HepG2 (cell line): Measurements from ENCODE around the gene SPATA25. TPM values are rescaled to one million over a fixed set of nuclear protein-coding genes. Genes with fewer than 3 reads are reported as not detected.

Experiments used
- ATAC-seq: fragments of 200-7000 bp; cut with Tn5 transposase; 3 replicates; pipeline ENCODE4 v1.9.1; 2020; ENCODE audit warnings: mild to moderate bottlenecking, moderate library complexity
- BruUV-seq: library from RNA; stranded (reverse); fragments of 400-500 nt; replicated peaks from 2 replicates; lab custom pipeline; 2021; lab: Mats Ljungman, UMichigan
- CTCF ChIA-PET: fragments of 300-600 bp; formaldehyde crosslinking; extraction: SDS; loops from one replicate; lab custom pipeline; 2021; ENCODE audit warnings: low total read pairs, inconsistent platforms, low intra/inter-chr PET ratio; lab: Yijun Ruan, JAX
- POLR2A ChIA-PET: fragments of 350-600 bp; sonication (Branson Sonifier 250); formaldehyde crosslinking; loops from one replicate; lab custom pipeline; 2020; ENCODE audit warnings: antibody characterized with exemption, inconsistent platforms; lab: Yijun Ruan, JAX
- DNase-seq: peaks from one replicate; pipeline ENCODE4 v3.0.0-alpha.2; 2015; ENCODE audit warnings: low spot score
- FAIRE-seq: peaks from 3 replicates; lab custom pipeline; 2011; peaks lifted over from hg19 to GRCh38; lab: Jason Lieb, UNC
- H2AFZ ChIP-seq: one replicate; pipeline ENCODE4 v1.6.1; 2011; ENCODE audit warnings: low read length, inconsistent platforms
- H3K27ac ChIP-seq: fragments of 300-600 bp; 3 replicates; pipeline ENCODE4 v1.8.0; 2011; ENCODE audit warnings: mixed run types, mild to moderate bottlenecking, mixed read lengths, low read length, inconsistent platforms; ENCODE audit not compliant: insufficient read depth; ENCODE audit errors: extremely low read length
- H3K27me3 ChIP-seq, 2 experiments: fragments of 200-600 bp in 1 of 2; 2 replicates in 1 of 2; 3 replicates in 1 of 2; pipeline versions ENCODE4 v1.6.0 to v1.8.0; 2011; ENCODE audit warnings: low read length in 2 of 2, mild to moderate bottlenecking in 2 of 2, moderate library complexity in 2 of 2, inconsistent platforms in 1 of 2; ENCODE audit not compliant: insufficient read depth in 2 of 2, control insufficient read depth in 1 of 2
- H3K36me3 ChIP-seq, 2 experiments: fragments of 200-600 bp in 1 of 2; replicated peaks in 1 of 2; 2 replicates in 1 of 2; 3 replicates in 1 of 2; pipeline versions ENCODE4 v1.5.1 to v1.8.0; 2011; ENCODE audit warnings: low read length in 2 of 2, inconsistent platforms in 1 of 2; ENCODE audit not compliant: insufficient read depth in 2 of 2, control insufficient read depth in 1 of 2
- H3K4me1 ChIP-seq: 2 replicates; pipeline ENCODE4 v1.5.1; 2012; ENCODE audit warnings: low read length, inconsistent platforms; ENCODE audit not compliant: insufficient read depth
- H3K4me2 ChIP-seq: 2 replicates; pipeline ENCODE4 v1.6.0; 2011; ENCODE audit warnings: low read depth, low read length, inconsistent platforms
- H3K4me3 ChIP-seq, 3 experiments: fragments of 200-600 bp in 1 of 3; sonication (generic), shearing (Covaris generic) in 1 of 3; replicated peaks in 1 of 3; 2 replicates each; pipeline ENCODE4 v1.5.1; 2011 to 2016; ENCODE audit warnings: low read length in 3 of 3, inconsistent platforms in 2 of 3, low read depth in 2 of 3, mild to moderate bottlenecking in 2 of 3, control low read depth in 1 of 3, mixed read lengths in 1 of 3; ENCODE audit not compliant: insufficient read depth in 1 of 3
- H3K79me2 ChIP-seq: one replicate; pipeline ENCODE4 v1.6.1; 2011; ENCODE audit warnings: low read length, inconsistent platforms; ENCODE audit not compliant: insufficient read depth
- H3K9ac ChIP-seq: 2 replicates; pipeline ENCODE4 v1.6.0; 2011; ENCODE audit warnings: mild to moderate bottlenecking, low read depth, low read length, inconsistent platforms; ENCODE audit not compliant: insufficient read depth
- H3K9me3 ChIP-seq: 2 replicates; pipeline ENCODE4 v1.5.1; 2012; ENCODE audit warnings: mild to moderate bottlenecking, low read length
- H4K20me1 ChIP-seq: 2 replicates; pipeline ENCODE4 v1.6.0; 2011; ENCODE audit warnings: inconsistent platforms, mild to moderate bottlenecking, low read length, moderate library complexity; ENCODE audit not compliant: insufficient read depth
- ATF7 ChIP-seq, 2 experiments: fragments of 450-650 bp in 1 of 2; sonication (generic) in 1 of 2; formaldehyde crosslinking in 1 of 2; IDR thresholded peaks; 2 replicates each; pipeline versions ENCODE4 v1.4.0 to v1.6.1; 2016 to 2020; ENCODE audit warnings: antibody characterized with exemption in 1 of 2, mild to moderate bottlenecking in 1 of 2, missing genetic modification reagents in 1 of 2
- CEBPZ ChIP-seq: IDR thresholded peaks from 2 replicates; pipeline ENCODE4 v1.6.1; 2012; ENCODE audit warnings: low read length, improper control_type of control experiment
- FOXA1 ChIP-seq, 2 experiments: fragments of 450-650 bp in 1 of 2; sonication (generic) in 1 of 2; formaldehyde crosslinking in 1 of 2; IDR thresholded peaks; 2 replicates each; pipeline versions ENCODE4 v1.4.0 to v1.6.1; 2016 to 2020; ENCODE audit warnings: missing genetic modification reagents in 1 of 2
- MATR3 ChIP-seq: sonication (generic); formaldehyde crosslinking; IDR thresholded peaks from 2 replicates; pipeline ENCODE4 v1.4.0; 2020; ENCODE audit warnings: missing genetic modification reagents
- NFKBIZ ChIP-seq: IDR thresholded peaks from 2 replicates; pipeline ENCODE4 v1.6.1; 2018; ENCODE audit warnings: missing genetic modification reagents, missing compliant biosample characterization
- PAXIP1 ChIP-seq: sonication (generic); formaldehyde crosslinking; conservative IDR thresholded peaks from 2 replicates; pipeline ENCODE4 v1.4.0; 2020; ENCODE audit warnings: mild to moderate bottlenecking, missing genetic modification reagents, moderate library complexity
- PHF20 ChIP-seq: sonication (generic); formaldehyde crosslinking; IDR thresholded peaks from 2 replicates; pipeline ENCODE4 v1.5.0; 2020; ENCODE audit warnings: mild to moderate bottlenecking, missing genetic modification reagents
- RBAK ChIP-seq: sonication (generic); formaldehyde crosslinking; IDR thresholded peaks from 2 replicates; pipeline ENCODE4 v1.5.1; 2020; ENCODE audit warnings: mild to moderate bottlenecking, missing genetic modification reagents
- SATB2 ChIP-seq: sonication (generic); formaldehyde crosslinking; IDR thresholded peaks from 2 replicates; pipeline ENCODE4 v1.5.0; 2020; ENCODE audit warnings: missing genetic modification reagents
- ZEB1 ChIP-seq: IDR thresholded peaks from 2 replicates; pipeline ENCODE4 v1.6.1; 2012; ENCODE audit warnings: mild to moderate bottlenecking, low read depth, inconsistent platforms; ENCODE audit not compliant: insufficient replicate concordance
- ZNF235 ChIP-seq: sonication (generic); formaldehyde crosslinking; IDR thresholded peaks from 2 replicates; pipeline ENCODE4 v1.8.1; 2023; ENCODE audit warnings: mild to moderate bottlenecking, missing genetic modification reagents, borderline replicate concordance
- ZNF382 ChIP-seq: sonication (generic); formaldehyde crosslinking; IDR thresholded peaks from 2 replicates; pipeline ENCODE4 v1.5.0; 2020; ENCODE audit warnings: missing genetic modification reagents, mild to moderate bottlenecking, borderline replicate concordance
- ZNF724P ChIP-seq: sonication (generic); formaldehyde crosslinking; IDR thresholded peaks from 2 replicates; pipeline ENCODE4 v1.8.0; 2022; ENCODE audit warnings: missing genetic modification reagents, borderline replicate concordance
- WGBS: methylation state at CpG from one replicate; pipeline ENCODE4 v1.1.6; 2017; ENCODE audit warnings: low lambda C conversion rate; 5-methylcytosine and 5-hydroxymethylcytosine counted together
- in situ Hi-C: cut with HindIII; loops from 2 replicates; pipeline ENCODE4 v1.10.0; 2017; ENCODE audit warnings: low pct_unique_long_range_greater_than_20kb; ENCODE audit not compliant: extremely low pct_ligation_motif_present
- intact Hi-C: fragments of 100-400 bp; cut with micrococcal nuclease; formaldehyde crosslinking; loops from one replicate; pipeline ENCODE4 v1.10.0; 2022; ENCODE audit not compliant: unreplicated experiment
- polyA plus RNA-seq, 8 experiments: library from polyadenylated mRNA; depleted of rRNA in 3 of 8; stranded (reverse) in 7 of 8; unstranded in 1 of 8; fragments of >200 nt; fragmentation: Illumina TruSeq in 4 of 8; extraction: Trizol in 4 of 8; gene quantifications; 2 replicates each; pipeline versions ENCODE4 v1.2.1 to v1.2.3, GENCODE V29; 2011 to 2016; ENCODE audit warnings: low read depth in 4 of 8, missing spikeins in 1 of 8, mixed read lengths in 1 of 8; ENCODE audit not compliant: insufficient read depth in 1 of 8
- total RNA-seq, 5 experiments: library from RNA; depleted of rRNA; stranded (reverse); fragments of >200 nt; fragmentation: Illumina TruSeq; extraction: Trizol; gene quantifications; 2 replicates each; pipeline ENCODE4 v1.2.3, GENCODE V29; 2016; ENCODE audit warnings: low read depth in 1 of 5

Gene SPATA25
- total and polyA plus RNA-seq, 2 of the 13 experiments (the other 11 are each of a cell fraction or from before 2014, with no cell fraction given), result 4.8 to 7.6 TPM

GRCh38 chr20:45912344-45912682 is 24.9 kb upstream of the SPATA25 start (continued):
- TF ChIP-seq ZNF382 (CRISPR knock-in tag) (no peak), ZEB1 (no peak), PAXIP1 (CRISPR knock-in tag) (no peak), PHF20 (CRISPR knock-in tag) (no peak), SATB2 (CRISPR knock-in tag) (no peak), MATR3 (CRISPR knock-in tag) (no peak)
- TF ChIP-seq, all 625 proteins: peak for 12

- ChIA-PET CTCF (no interaction called here), POLR2A (interaction anchor here (0.7 to 8.8 kb wide), 7 partner anchors 8 to 48 kb away, joined by 3 to 164 read pairs (median 5); partner anchors contain the start of genes CTSA, NEURL2 and PCIF1)
- intact Hi-C loops (no loop called here), in situ Hi-C loops (no loop called here)
- H3K9ac ChIP-seq, result peak within 1 kb of the TSS; percentile 46
- BruUV-seq, result TSS peak; percentile 75
- FAIRE-seq (no peak), DNase-seq (no peak), ATAC-seq (peak; percentile 28)
- peaks cover 0 to 8% of the 10 kb centered on the region in 2 experiments; a peak in 3 of 5 replicates for H3K27me3 ChIP-seq
- H3K27ac ChIP-seq, result no peak within 1 kb of the TSS
- H3K4me1 ChIP-seq, result peaks cover 51% of the 10 kb centered on the region
- no peaks in the 10 kb centered on the region for H3K9me3 ChIP-seq
- H3K4me3 ChIP-seq, result peak within 1 kb of the TSS; percentile 29 to 66 (median 56)
- H3K79me2 ChIP-seq, result no peaks in the 10 kb centered on the region
- 47% methylated on average over 45 of the region's 58 CpGs for WGBS
- peak within 1 kb of the TSS; percentile 71 for H3K4me2 ChIP-seq
- no peaks in the 10 kb centered on the region for H4K20me1 ChIP-seq
- H2AFZ ChIP-seq, result no peak within 1 kb of the TSS
- no peaks in the 10 kb centered on the region for H3K36me3 ChIP-seq
- no peak for TF ChIP-seq ATF7 (IDR thresholded peaks at IDR 0.05)
- TF ChIP-seq ATF7 (CRISPR knock-in tag; IDR thresholded peaks at IDR 0.05), result no peak
- TF ChIP-seq ZNF724P (CRISPR knock-in tag), result no peak
- no peak for TF ChIP-seq FOXA1 (IDR thresholded peaks at IDR 0.05)
- TF ChIP-seq FOXA1 (CRISPR knock-in tag; IDR thresholded peaks at IDR 0.05), result no peak
- TF ChIP-seq RBAK (CRISPR knock-in tag), result 0 out of 2 replicates have a peak, but pooled peaks have one; percentile 19
- TF ChIP-seq CEBPZ, result no peak
- 0 out of 2 replicates have a peak, but pooled peaks have one; percentile 42 for TF ChIP-seq ZNF235 (CRISPR knock-in tag)
- no peak for TF ChIP-seq PHF20 (CRISPR knock-in tag)
- no peak for TF ChIP-seq NFKBIZ (CRISPR knock-in tag)
Measured at GRCh38 chr20:45911486-45912343, 24.3 kb upstream of the SPATA25 start, which contains the start of gene PLTP. Gene PLTP, minus strand, starts transcription at chr20:45912155. Its CDS starts 703 bp downstream, at chr20:45911452.
